GM12865 (cell line): ENCODE results near the gene FAM227A.

ENCODE experiments used
- DNase-seq: peaks from one replicate; pipeline ENCODE4 v3.0.0; 2010; ENCODE audit warnings: low read depth
- H3K4me3 ChIP-seq: 2 replicates; pipeline ENCODE4 v1.5.1; 2011; ENCODE audit warnings: mild to moderate bottlenecking, low read depth, low read length, control low read depth
- CTCF ChIP-seq: IDR thresholded peaks from 2 replicates; pipeline ENCODE4 v1.5.1; 2011; ENCODE audit warnings: low read length, control low read depth, low read depth, inconsistent platforms; ENCODE audit not compliant: insufficient read depth; ENCODE audit errors: missing control alignments

FAM227A gene

GRCh38 chr22:38699784-38700183 is 43.6 kb upstream of the FAM227A start:
- TF ChIP-seq CTCF, result no peak
- DNase-seq, result no peak
- peak overlapping the region; percentile 74 for H3K4me3 ChIP-seq

GRCh38 chr22:38699143-38699542 is 43.0 kb upstream of the FAM227A start:
- H3K4me3 ChIP-seq, result peak overlapping the region; percentile 74
- no peak for TF ChIP-seq CTCF
- no peak for DNase-seq

- H3K4me3 ChIP-seq, result no peak overlapping the region
- TF ChIP-seq CTCF, result no peak
- DNase-seq, result no peak
Measured at GRCh38 chr22:38698407-38699094, 42.4 kb upstream of the FAM227A start.

GRCh38 chr22:38697425-38698089 is 41.4 kb upstream of the FAM227A start:
- no peak overlapping the region for H3K4me3 ChIP-seq
- no peak for DNase-seq
- TF ChIP-seq CTCF, result no peak

- no peak for TF ChIP-seq CTCF
- no peak for DNase-seq
- H3K4me3 ChIP-seq, result no peak overlapping the region
Measured at GRCh38 chr22:38696606-38697424, 40.6 kb upstream of the FAM227A start.

GRCh38 chr22:38694940-38695339 is 38.7 kb upstream of the FAM227A start:
- no peak for DNase-seq
- TF ChIP-seq CTCF, result no peak
- no peak overlapping the region for H3K4me3 ChIP-seq
